K562 (cell line): ENCODE results near the gene DEGS2.

Experiments
- BCL6 ChIP-seq: fragments of 250-450 bp; sonication (Bioruptor Pico); IDR thresholded peaks from 2 replicates; pipeline ENCODE4 v1.4.0; 2020
- TEAD2 ChIP-seq: fragments of 450-650 bp; IDR thresholded peaks from 2 replicates; pipeline ENCODE4 v1.6.1; 2016; ENCODE audit warnings: missing genetic modification characterization, control low read depth, missing compliant biosample characterization
- YY1 ChIP-seq, 3 experiments: IDR thresholded peaks; 2 replicates each; pipeline ENCODE4 v1.6.1; 2011; ENCODE audit warnings: low read length in 2 of 3, mild to moderate bottlenecking in 2 of 3, moderate library complexity in 2 of 3, borderline replicate concordance in 1 of 3, control low read depth in 1 of 3, low read depth in 1 of 3; ENCODE audit not compliant: insufficient read depth in 3 of 3, insufficient replicate concordance in 2 of 3, control insufficient read depth in 1 of 3, insufficient read length in 1 of 3; ENCODE audit errors: extremely low read depth in 1 of 3
- ZNF24 ChIP-seq: fragments of 450-650 bp; IDR thresholded peaks from 2 replicates; pipeline ENCODE4 v1.6.1; 2016

DNA sequence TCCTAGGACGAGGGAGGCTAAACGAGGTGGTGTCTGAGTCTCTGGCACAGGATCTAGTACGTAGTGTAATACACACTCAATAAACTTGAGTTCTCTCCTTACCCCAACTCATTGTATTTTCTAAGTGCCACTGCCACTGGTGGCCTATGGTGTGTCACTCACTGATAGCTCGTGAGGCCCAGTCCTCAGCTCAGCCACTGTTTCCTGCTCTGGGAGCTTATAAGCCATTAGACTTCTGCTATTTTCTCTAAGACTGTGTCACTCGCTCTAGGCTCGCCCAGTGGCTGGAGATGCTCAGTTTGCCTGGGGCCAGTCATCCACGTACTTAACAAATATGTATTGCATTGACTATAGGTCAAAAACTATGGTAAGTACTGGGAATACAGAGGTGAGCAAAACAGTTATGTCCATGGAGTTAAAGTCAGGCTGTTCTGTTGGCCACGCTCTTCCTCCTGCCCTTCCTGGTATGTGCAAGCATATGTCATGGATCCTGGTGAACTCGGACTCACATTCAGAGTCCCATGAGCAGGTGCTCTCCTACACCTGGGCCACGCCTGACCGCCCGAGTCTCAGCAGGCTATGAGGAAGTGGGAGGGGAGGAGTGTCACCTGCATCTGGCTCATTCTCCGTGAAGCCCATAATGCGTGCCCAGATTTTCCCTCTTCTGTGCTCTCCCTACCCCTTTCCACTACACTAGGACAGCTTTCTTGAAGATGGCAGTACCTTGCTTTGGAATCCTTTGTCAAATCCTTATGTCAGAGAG lies 41.6 kb downstream of the DEGS2 start:
- TF ChIP-seq BCL6 (CRISPR knock-in tag) (no peak), TEAD2 (tag) (no peak), ZNF24 (no peak), YY1 (IDR thresholded peaks at IDR 0.05; ENCODE audit: borderline replicate concordance in 1 of 3, control insufficient read depth in 1 of 3, extremely low read depth in 1 of 3, insufficient read depth in 3 of 3, insufficient read length in 1 of 3, insufficient replicate concordance in 2 of 3, low read depth in 1 of 3, low read length in 2 of 3) (no peak)
